AG04450 (cell line): ENCODE measurements around the gene PDX1. TPM values are rescaled to one million over a fixed set of nuclear protein-coding genes. Genes with fewer than 3 reads are reported as not detected.

ENCODE experiments used
- CTCF ChIA-PET: fragments of 300-600, 350-600 bp; formaldehyde crosslinking; extraction: SDS; loops from one replicate; lab custom pipeline; 2022; ENCODE audit warnings: antibody characterized with exemption, inconsistent platforms; lab: Charles Lee
- POLR2A ChIA-PET: fragments of 350-600 bp; formaldehyde crosslinking; extraction: SDS; loops from one replicate; lab custom pipeline; 2021; ENCODE audit warnings: antibody characterized with exemption, inconsistent platforms; lab: Yijun Ruan, JAX
- DNase-seq: peaks from one replicate; pipeline ENCODE4 v3.0.0-alpha.2; 2011; ENCODE audit warnings: low read depth, low spot score
- H3K27ac ChIP-seq: one replicate; pipeline ENCODE4 v1.5.1; 2012; ENCODE audit warnings: low read depth, low read length, control low read depth
- H3K27me3 ChIP-seq: one replicate; pipeline ENCODE4 v1.6.0; 2012; ENCODE audit warnings: low read length; ENCODE audit not compliant: control insufficient read depth, insufficient read depth
- H3K4me3 ChIP-seq: 2 replicates; pipeline ENCODE4 v1.5.1; 2011; ENCODE audit warnings: mild to moderate bottlenecking, low read depth, low read length, control low read depth
- H3K9me3 ChIP-seq: 2 replicates; pipeline ENCODE4 v1.5.1; 2012; ENCODE audit warnings: low read length; ENCODE audit not compliant: control insufficient read depth, insufficient read depth
- polyA plus RNA-seq: library from polyadenylated mRNA; depleted of rRNA; stranded (reverse); fragments of >200 nt; gene quantifications from 2 replicates; pipeline ENCODE4 v1.2.3, GENCODE V29; 2011
- TF ChIP-seq, protein P1 (sequence below): IDR thresholded peaks from 2 replicates; pipeline ENCODE4 v1.5.1; 2011; ENCODE audit warnings: low read depth, low read length, control low read depth, inconsistent platforms

Gene PDX1
- polyA plus RNA-seq, 1 experiment: not detected

DNA sequence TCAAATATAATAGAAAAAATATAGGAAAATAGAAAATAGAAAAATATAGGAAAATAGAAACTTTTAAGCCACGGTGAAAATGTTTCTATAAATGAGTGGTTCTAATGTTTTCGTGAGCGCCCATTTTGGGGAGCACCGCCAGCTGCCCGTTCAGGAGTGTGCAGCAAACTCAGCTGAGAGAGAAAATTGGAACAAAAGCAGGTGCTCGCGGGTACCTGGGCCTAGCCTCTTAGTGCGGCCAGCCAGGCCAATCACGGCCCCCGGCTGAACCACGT lies 204 bp upstream of the PDX1 start:
- CTCF ChIA-PET: interaction anchor here (1.1 kb wide), 1 partner anchor 93 kb away, joined by 3 read pairs; no protein-coding TSS in a partner anchor
- Histone ChIP-seq H3K27ac (no peak overlapping the region), H3K9me3 (peaks cover 9% of the 10 kb centered on the region; the same call in 1 of the 2 replicates), H3K27me3 (peaks cover 78% of the 10 kb centered on the region), H3K4me3 (no peak overlapping the region)
- TF ChIP-seq, protein P1, sequence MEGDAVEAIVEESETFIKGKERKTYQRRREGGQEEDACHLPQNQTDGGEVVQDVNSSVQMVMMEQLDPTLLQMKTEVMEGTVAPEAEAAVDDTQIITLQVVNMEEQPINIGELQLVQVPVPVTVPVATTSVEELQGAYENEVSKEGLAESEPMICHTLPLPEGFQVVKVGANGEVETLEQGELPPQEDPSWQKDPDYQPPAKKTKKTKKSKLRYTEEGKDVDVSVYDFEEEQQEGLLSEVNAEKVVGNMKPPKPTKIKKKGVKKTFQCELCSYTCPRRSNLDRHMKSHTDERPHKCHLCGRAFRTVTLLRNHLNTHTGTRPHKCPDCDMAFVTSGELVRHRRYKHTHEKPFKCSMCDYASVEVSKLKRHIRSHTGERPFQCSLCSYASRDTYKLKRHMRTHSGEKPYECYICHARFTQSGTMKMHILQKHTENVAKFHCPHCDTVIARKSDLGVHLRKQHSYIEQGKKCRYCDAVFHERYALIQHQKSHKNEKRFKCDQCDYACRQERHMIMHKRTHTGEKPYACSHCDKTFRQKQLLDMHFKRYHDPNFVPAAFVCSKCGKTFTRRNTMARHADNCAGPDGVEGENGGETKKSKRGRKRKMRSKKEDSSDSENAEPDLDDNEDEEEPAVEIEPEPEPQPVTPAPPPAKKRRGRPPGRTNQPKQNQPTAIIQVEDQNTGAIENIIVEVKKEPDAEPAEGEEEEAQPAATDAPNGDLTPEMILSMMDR: no peak
- POLR2A ChIA-PET: no interaction called here
- no peak for DNase-seq

DNA sequence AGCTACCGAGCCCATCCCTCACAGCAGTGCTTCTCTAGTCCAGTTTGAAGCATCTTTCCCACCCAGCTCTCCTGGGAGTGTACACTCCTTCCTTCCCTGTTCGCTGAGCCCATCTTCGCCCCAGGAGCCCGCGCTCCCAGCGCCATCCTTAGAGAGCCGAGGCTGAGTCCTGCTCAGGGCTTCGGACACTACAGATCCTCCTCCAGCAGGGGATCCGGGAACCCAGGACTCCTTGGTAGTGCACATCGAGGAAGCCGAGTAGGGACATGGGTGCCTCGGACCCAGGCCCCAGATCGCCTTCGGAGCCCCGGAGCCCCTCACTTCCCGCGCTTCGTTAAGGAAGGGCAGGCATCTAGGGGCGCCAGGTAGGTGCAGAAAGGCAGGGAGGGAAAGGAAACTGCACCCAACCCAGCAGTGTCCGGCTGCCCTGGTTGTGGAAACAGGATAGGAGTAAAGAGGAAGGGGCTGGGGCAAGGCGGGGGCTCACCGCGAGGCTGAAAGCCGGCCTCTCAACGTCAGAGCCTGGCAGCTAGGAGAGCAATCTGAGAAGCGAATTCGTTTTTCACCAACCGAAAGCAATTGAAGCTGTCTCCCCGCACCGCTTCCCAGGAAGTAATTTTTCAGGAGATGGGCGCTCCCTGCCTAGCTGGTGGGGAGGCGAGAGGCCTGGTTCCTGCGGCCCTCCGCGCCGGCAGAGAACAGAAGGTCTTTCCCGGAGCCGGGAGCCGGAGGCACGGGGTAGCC lies 1.0 kb downstream of the PDX1 start:
- Histone ChIP-seq H3K27ac (no peak overlapping the region), H3K9me3 (peaks cover 9% of the 10 kb centered on the region; the same call in 1 of the 2 replicates), H3K4me3 (peak overlapping the region; percentile 38), H3K27me3 (peaks cover 90% of the 10 kb centered on the region)
- DNase-seq: no peak
- TF ChIP-seq, protein P1: no peak
- POLR2A ChIA-PET: no interaction called here
- CTCF ChIA-PET: no interaction called here

DNA sequence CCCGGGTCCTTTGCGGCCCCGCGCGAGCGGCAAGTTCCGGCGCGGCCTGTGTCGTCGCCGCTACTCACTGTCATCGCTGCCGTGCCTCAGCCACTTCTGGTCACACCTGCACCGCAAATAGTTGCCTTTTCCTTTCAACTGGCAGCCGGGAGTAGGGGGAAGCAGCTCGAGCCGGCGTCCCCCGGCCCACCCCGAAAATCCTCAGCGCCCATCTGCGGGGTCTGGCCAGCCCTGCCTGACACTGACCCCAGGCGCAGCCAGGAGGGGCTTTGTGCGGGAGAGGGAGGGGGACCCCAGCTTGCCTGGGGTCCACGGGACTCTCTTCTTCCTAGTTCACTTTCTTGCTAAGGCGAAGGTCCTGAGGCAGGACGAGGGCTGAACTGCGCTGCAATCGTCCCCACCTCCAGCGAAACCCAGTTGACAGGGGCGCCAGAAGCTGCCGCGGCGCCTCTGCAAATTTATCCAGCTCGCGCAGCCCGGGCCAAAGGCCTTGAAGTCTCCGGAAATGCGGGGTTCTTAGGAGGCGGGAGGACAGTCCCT lies 1.7 kb downstream of the PDX1 start:
- CTCF ChIA-PET: no interaction called here
- Histone ChIP-seq H3K27me3 (peaks cover 94% of the 10 kb centered on the region), H3K27ac (no peak overlapping the region), H3K4me3 (peak overlapping the region; percentile 38; the same call in 1 of the 2 replicates), H3K9me3 (peaks cover 9% of the 10 kb centered on the region; the same call in 1 of the 2 replicates)
- no peak for DNase-seq
- POLR2A ChIA-PET: no interaction called here
- TF ChIP-seq, protein P1: no peak

DNA sequence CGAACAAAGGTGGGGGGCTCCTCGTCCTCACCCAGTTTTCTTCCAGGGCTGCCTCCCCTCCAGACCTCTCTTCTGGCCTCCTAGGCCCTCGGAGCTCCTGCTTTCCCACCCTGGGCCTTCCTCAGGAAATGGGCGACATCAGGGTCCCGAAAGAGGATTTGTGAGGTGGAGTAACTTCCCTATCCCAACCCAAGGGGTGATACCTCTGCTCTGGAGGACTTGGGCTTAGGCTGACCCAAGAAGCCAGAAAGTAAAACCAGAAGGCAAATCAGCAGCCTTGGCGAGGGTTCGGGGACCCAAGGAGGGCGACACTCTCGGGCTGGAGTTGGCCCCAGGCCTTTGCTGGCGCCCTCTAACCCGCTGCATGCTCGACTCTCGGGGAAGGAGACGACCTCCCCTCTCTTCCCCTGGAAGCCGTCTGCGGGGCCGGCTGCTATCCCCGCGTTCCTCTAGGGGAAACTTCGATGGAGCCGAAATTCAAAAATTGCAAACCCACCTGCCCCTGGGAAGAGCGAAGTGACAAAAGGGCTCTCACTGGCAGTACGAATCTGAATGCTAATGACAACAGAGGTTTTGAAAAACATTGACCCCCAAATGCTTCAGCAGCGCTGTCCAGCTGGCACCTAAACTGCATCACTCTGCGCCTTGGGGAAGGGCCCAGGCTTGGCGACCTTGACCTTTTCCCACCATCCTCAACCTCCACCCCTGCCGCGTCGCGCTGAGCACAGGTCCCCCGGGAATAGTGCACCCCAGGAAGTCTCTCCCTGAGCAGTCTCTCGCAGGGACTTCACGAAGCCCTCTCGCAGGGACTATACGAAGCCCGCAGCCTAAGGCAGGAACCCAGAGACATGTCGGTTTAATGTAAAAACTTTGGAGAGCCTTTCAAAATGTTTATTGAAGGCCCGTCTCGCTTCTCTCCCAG lies 2.4 kb downstream of the PDX1 start:
- Histone ChIP-seq H3K4me3 (no peak overlapping the region), H3K9me3 (peaks cover 9% of the 10 kb centered on the region; the same call in 1 of the 2 replicates), H3K27me3 (peaks cover 94% of the 10 kb centered on the region), H3K27ac (no peak overlapping the region)
- CTCF ChIA-PET: no interaction called here
- POLR2A ChIA-PET: no interaction called here
- TF ChIP-seq, protein P1: no peak
- no peak for DNase-seq
